GM18951 (cell line): ENCODE measurements around the gene ASS1.

Experiments used
- POLR2A ChIP-seq: IDR thresholded peaks from 4 replicates; pipeline ENCODE4 v1.6.1; 2011; ENCODE audit warnings: mild to moderate bottlenecking; ENCODE audit not compliant: insufficient read length, insufficient read depth; ENCODE audit errors: extremely low read depth
- in situ Hi-C: fragments of 300-500 bp; cut with MboI; formaldehyde crosslinking; loops from one replicate; pipeline ENCODE4 v1.12.0; 2022; ENCODE audit warnings: low sequenced_read_pairs, mixed read lengths, inconsistent platforms; ENCODE audit not compliant: unreplicated experiment

Gene ASS1

DNA sequence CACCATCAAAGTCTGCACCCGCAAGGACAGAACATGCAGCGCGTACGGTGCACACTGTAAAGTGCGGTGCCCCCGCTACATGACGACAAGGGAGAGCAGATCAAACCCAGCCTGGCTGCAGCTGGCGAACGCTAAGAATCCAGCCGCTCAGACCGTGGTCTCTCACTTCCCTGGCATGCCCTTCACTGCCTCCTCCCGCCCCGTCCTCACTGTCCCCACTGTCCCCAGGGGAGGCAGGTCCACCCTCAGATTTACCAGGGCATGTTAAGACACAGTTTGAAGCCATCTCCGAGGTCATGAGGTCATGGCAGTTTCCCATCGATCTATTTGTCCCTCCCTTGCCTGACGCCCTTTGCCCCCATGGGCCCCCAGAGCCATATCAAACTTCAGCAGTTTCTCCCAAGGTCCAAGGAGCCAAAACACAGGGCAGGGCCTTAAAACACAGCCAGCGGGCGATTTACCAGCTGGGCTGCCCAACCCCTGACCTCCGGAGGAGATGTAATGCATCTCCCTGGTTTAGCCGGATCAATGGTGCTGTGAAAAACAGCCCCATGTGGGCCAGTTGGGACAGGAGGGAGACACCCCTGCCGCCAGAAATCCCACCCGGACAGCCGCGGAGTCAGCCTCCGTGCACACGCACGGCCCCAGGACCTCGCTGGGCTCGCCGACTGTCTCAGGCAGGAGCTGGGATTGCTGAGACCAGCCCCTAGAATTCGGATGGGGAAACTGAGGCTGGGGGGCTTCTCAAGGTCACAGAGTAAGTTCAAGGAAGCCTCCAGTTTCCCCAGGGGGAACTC lies 82.3 kb downstream of the ASS1 start:
- in situ Hi-C loops, result no loop called here
- TF ChIP-seq POLR2A, result no peak

GRCh38 chr9:130527651-130528310 lies 83.0 kb downstream of the ASS1 start:
- in situ Hi-C loops, result no loop called here
- TF ChIP-seq POLR2A, result no peak

DNA sequence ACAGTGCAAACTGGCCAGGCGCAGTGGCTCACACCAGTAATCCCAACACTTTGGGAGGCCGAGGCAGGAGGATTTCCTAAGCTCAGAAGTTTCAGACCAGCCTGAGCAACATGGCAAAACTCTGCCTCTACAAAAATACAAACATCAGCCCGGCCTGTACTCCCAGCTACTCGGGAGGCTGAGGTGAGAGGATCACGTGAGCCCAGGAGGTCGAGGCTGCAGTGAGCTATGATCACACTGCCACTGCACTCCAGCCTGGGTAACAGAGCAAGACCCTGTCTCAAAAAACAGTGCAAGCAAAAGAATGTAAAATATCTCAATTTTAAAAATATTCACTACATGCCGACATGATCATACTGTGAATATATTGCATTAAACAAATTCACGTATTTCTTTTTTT lies 83.9 kb downstream of the ASS1 start:
- in situ Hi-C loops, result no loop called here
- TF ChIP-seq POLR2A, result no peak

- no peak for TF ChIP-seq POLR2A
- in situ Hi-C loops, result no loop called here
Observed at GRCh38 chr9:130530938-130531337, 86.2 kb downstream of the ASS1 start.

DNA sequence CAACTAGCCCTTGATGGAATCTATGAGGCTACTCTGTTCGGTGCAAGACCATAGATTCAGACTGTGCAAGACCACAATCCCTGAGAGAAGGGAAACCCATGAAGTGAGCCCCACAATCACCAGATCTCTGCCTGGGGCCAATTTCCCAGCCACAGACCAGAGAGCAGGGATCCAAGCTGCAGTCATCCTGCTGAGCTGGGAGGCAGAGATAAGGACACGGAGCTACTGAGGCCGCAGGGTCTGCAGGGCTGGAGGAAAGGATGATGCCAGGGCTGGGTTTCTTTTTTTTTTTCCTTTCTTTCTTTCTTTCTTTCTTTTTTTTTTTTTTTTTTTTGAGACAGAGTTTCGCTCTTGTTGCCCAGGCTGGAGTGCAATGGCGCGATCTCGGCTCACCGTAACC lies 86.9 kb downstream of the ASS1 start:
- in situ Hi-C loops, result no loop called here
- TF ChIP-seq POLR2A, result no peak

GRCh38 chr9:130532426-130533080 lies 87.8 kb downstream of the ASS1 start:
- TF ChIP-seq POLR2A, result no peak
- in situ Hi-C loops, result no loop called here

DNA sequence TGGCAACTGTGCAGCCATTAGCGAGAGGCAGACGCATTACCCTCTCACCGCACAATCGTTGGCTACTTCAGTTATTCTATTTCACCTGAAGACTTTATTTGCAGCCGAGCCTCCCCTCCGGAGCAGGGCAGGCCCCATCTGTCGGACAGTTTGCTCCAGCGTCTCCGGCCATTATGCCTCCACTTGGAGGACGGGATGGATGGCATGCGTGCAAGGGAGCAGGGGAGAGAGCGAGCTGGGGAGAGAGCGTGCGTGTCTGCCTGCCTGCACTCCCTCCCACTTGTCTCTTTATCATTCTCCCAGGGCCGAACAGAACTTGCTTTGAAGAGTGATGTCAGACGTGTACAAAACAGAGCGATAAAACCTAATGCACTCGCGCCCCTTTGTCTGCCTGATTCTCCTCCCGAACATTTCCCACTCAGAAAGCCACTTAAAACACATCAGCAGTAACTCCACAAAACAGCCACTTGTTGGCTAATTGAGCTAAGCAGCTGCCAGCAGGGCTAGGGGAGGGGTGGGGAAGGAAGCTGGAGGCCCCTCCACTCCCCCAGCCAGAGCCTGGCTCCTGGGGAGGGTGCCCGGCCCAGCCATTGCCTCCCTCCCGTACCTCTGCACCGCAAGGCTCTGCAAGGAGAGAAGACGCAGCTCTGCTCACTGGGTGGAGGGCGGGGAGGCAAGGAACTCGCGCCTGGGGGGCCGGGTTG lies 91.2 kb downstream of the ASS1 start:
- in situ Hi-C loops, result no loop called here

DNA sequence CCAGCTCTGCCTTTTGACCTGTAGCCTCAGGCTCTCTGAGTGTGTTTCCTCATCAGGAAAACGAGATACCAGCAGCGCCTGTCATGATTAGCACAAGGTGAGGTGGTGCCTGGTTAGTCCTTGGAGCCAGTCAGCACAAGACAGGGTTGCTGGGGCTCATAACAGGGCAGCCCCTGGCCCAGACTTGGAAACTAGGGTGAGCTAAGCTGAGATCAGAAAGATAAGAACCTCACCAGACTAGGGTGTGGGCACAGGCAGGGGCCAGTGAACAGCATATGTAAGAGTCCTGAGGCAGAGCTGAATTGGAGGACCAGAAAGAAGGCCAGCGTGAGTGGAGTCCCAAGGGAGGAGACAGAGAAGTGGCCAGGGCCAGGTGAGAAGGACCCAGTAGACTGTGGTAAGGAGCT lies 91.9 kb downstream of the ASS1 start:
- TF ChIP-seq POLR2A, result no peak
- in situ Hi-C loops, result no loop called here

More for the DNA sequence above, 91.2 kb downstream of the ASS1 start:
- no peak for TF ChIP-seq POLR2A

DNA sequence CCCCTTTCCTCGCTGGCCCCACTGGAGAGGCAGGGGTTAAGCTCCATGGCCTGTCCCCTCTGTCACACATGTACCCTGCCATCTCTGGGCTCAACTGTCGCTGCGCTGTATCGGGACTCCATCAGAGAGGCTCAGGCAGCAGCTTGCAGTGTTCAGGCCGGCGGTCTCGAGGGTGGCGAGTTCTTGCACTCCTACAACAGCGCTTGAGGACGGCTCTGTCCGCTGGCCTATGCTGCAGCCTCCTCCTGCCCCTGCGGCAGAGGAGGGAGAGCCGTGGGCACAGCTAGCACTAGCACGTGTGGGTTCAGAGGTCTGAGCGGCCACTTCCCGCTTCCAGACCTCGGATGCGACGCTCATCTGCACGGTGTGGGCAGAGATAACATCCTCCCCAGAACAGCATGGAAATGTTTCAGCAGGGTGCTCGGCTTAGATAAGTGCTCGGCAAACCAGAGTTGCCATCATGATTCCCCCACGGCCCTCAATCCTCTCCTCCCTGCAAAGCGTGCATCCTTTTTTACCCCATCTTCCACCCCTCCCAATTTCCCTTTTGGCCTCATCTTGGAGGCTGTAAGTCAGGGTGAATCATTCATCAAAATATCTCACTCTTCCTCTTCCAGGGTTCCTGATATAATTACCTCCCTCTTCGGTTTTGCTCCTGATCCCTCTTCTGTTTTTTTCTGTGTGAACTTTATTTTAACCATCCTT lies 92.7 kb downstream of the ASS1 start:
- no peak for TF ChIP-seq POLR2A
- in situ Hi-C loops, result no loop called here

- TF ChIP-seq POLR2A, result no peak
- in situ Hi-C loops, result no loop called here
Observed at GRCh38 chr9:130539420-130540223, 94.9 kb downstream of the ASS1 start.

DNA sequence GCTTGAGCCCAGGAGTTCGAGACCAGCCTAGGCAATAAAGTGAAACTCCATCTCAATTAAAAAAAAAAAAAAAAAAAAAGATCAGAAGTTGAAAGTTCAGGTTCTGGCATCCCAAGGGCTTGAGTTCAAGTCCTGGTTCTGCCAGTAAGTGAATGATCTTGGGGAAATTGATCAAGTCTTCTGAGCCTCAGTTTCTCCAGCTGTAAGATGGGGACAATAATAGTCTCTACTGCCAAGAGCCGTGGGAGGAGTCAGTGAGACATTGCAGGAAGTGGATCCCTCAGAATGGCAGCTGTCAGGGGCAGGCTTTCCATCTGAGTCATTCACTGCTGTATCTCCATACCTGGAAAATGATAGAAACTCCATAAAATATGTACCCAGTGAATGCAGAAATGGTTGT lies 96.8 kb downstream of the ASS1 start:
- in situ Hi-C loops, result no loop called here
- no peak for TF ChIP-seq POLR2A

- in situ Hi-C loops, result no loop called here
- TF ChIP-seq POLR2A, result no peak
Observed at GRCh38 chr9:130542038-130542437, 97.3 kb downstream of the ASS1 start.
